ENCODE data around the gene PHC3. TPM values are rescaled to one million over a fixed set of nuclear protein-coding genes. Genes with fewer than 3 reads are reported as not detected.

Gene PHC3
- total and polyA plus RNA-seq, 4 donors: 15.4 to 54.6 (median 23.2) TPM

DNA sequence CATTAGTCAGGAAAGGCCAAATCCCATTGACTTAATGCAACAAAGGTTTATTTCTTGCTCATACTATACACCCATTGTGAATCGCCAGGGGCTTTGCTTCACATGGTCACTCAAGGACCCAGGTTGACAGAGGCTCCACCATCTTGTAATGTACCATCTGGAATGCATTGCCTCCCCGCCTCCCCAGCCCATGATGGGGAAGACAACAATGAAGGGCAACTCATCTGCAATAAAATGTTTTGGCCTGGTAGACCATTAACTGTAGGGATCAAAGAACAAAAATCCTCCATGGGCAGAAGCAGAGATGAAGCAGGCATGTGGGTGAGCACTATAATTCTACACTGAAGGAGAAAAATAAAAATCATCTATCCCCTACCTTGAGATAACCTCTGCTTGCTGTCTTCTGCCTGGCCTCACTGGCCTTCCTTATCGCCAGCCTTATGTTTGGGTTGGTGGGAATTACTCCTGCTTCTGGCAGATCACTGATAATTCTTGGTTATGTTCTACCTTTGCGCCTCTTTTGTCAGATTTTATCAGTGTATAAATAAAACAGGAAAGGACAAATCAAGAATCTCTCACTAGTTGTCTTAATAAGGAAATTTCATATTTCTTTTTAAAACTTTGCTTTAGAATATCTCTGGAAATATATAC is 106.0 kb downstream of the PHC3 start:
- peaks cover 6% of the 10 kb centered on the region for H3K36me3 ChIP-seq (ENCODE audit: control insufficient read depth, insufficient read depth, low read length)
- no peak for DNase-seq (ENCODE audit: low read depth in 4 of 6, low spot score in 6 of 6)
- 100% methylated on average over 1 of the region's 4 CpGs for WGBS (ENCODE audit: insufficient coverage)
- H3K4me1 ChIP-seq (ENCODE audit: control insufficient read depth, insufficient read depth, low read length): no peaks in the 10 kb centered on the region
- H3K9me3 ChIP-seq (ENCODE audit: control insufficient read depth, insufficient read depth, low read length): no peaks in the 10 kb centered on the region
- no peak overlapping the region for H3K27ac ChIP-seq (ENCODE audit: low read depth, low read length)
- no peak overlapping the region for H3K4me3 ChIP-seq (ENCODE audit: low read depth, low read length)
- no peaks in the 10 kb centered on the region for H3K27me3 ChIP-seq (ENCODE audit: control insufficient read depth, insufficient read depth, low read length)

- Histone ChIP-seq H3K36me3 (ENCODE audit: control insufficient read depth, insufficient read depth, low read length) (no peaks in the 10 kb centered on the region), H3K9me3 (ENCODE audit: control insufficient read depth, insufficient read depth, low read length) (no peaks in the 10 kb centered on the region), H3K27ac (ENCODE audit: low read depth, low read length) (no peak overlapping the region), H3K4me3 (ENCODE audit: low read depth, low read length) (no peak overlapping the region), H3K4me1 (ENCODE audit: control insufficient read depth, insufficient read depth, low read length) (no peaks in the 10 kb centered on the region), H3K27me3 (ENCODE audit: control insufficient read depth, insufficient read depth, low read length) (no peaks in the 10 kb centered on the region)
- DNase-seq (ENCODE audit: low read depth in 4 of 6, low spot score in 6 of 6): no peak
- 91% methylated on average over 15 of the region's 18 CpGs for WGBS (ENCODE audit: insufficient coverage)
These were observed 117.4 kb downstream of the PHC3 start for GRCh38 chr3:170064108-170064507.

DNA sequence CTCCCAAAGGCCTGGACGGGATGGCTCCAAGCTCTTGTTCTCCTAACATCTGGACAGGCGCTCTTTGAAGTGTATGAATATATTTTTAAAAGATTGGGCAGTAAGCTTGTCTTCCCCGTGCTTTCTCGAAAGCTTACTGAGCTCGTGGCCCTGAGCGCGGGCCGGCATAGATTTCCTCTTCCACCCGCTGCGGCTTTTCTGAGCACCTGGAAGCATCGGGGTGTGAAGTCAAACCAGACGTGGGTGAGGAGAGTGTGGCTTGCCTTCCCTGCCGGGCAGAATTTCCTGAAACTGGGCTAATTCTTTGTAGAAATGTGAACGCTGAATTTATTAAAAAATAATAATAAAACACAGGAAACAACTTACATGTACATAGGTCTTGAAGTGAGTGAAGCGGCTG is 117.8 kb downstream of the PHC3 start:
- Histone ChIP-seq H3K4me1 (ENCODE audit: control insufficient read depth, insufficient read depth, low read length) (no peaks in the 10 kb centered on the region), H3K36me3 (ENCODE audit: control insufficient read depth, insufficient read depth, low read length) (no peaks in the 10 kb centered on the region), H3K9me3 (ENCODE audit: control insufficient read depth, insufficient read depth, low read length) (no peaks in the 10 kb centered on the region), H3K27ac (ENCODE audit: low read depth, low read length) (no peak overlapping the region), H3K27me3 (ENCODE audit: control insufficient read depth, insufficient read depth, low read length) (no peaks in the 10 kb centered on the region), H3K4me3 (ENCODE audit: low read depth, low read length) (no peak overlapping the region)
- DNase-seq (ENCODE audit: low read depth in 4 of 6, low spot score in 6 of 6): no peak
- 97% methylated on average over 9 of the region's 15 CpGs for WGBS (ENCODE audit: insufficient coverage)

GRCh38 chr3:170062769-170063168 is 118.8 kb downstream of the PHC3 start:
- WGBS (ENCODE audit: insufficient coverage): 99% methylated on average over 11 of the region's 16 CpGs

DNA sequence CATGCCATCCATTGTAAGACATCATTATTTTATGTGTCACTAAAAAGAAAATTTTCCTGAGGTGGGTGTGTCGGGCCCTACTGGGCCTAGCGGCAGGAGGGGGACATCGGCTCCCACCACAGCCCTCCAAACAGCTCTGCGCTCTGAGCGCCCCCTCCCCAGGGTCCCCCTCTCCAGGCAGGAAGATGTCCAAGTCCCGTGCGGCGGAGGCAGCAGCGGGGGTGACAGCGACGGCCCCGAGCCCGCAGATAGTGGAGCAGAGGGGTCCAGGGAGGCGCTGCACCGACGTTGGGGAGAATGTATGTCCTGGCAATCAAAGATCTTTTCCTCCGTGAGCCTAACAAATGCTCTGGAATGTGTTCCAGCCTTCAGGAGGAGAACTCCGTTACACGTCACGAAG is 119.5 kb downstream of the PHC3 start:
- no peak overlapping the region for H3K4me3 ChIP-seq (ENCODE audit: low read depth, low read length)
- WGBS (ENCODE audit: insufficient coverage): 96% methylated on average over 10 of the region's 20 CpGs
- no peaks in the 10 kb centered on the region for H3K36me3 ChIP-seq (ENCODE audit: control insufficient read depth, insufficient read depth, low read length)
- H3K9me3 ChIP-seq (ENCODE audit: control insufficient read depth, insufficient read depth, low read length): no peaks in the 10 kb centered on the region
- H3K27ac ChIP-seq (ENCODE audit: low read depth, low read length): no peak overlapping the region
- no peaks in the 10 kb centered on the region for H3K27me3 ChIP-seq (ENCODE audit: control insufficient read depth, insufficient read depth, low read length)
- H3K4me1 ChIP-seq (ENCODE audit: control insufficient read depth, insufficient read depth, low read length): no peaks in the 10 kb centered on the region
- DNase-seq (ENCODE audit: low read depth in 4 of 6, low spot score in 6 of 6): no peak

More at GRCh38 chr3:170062769-170063168, 118.8 kb downstream of the PHC3 start:
- Histone ChIP-seq H3K9me3 (ENCODE audit: control insufficient read depth, insufficient read depth, low read length) (no peaks in the 10 kb centered on the region), H3K27ac (ENCODE audit: low read depth, low read length) (no peak overlapping the region), H3K36me3 (ENCODE audit: control insufficient read depth, insufficient read depth, low read length) (no peaks in the 10 kb centered on the region), H3K4me1 (ENCODE audit: control insufficient read depth, insufficient read depth, low read length) (no peaks in the 10 kb centered on the region), H3K4me3 (ENCODE audit: low read depth, low read length) (no peak overlapping the region), H3K27me3 (ENCODE audit: control insufficient read depth, insufficient read depth, low read length) (no peaks in the 10 kb centered on the region)
- DNase-seq (ENCODE audit: low read depth in 4 of 6, low spot score in 6 of 6): no peak

- no peaks in the 10 kb centered on the region for H3K9me3 ChIP-seq (ENCODE audit: control insufficient read depth, insufficient read depth, low read length)
- no peak overlapping the region for H3K27ac ChIP-seq (ENCODE audit: low read depth, low read length)
- no peaks in the 10 kb centered on the region for H3K36me3 ChIP-seq (ENCODE audit: control insufficient read depth, insufficient read depth, low read length)
- no peaks in the 10 kb centered on the region for H3K27me3 ChIP-seq (ENCODE audit: control insufficient read depth, insufficient read depth, low read length)
- H3K4me3 ChIP-seq (ENCODE audit: low read depth, low read length): no peak overlapping the region
- no CpG with 5 or more reads among the region's 1 CpG for WGBS (ENCODE audit: insufficient coverage)
- DNase-seq (ENCODE audit: low read depth in 4 of 6, low spot score in 6 of 6): no peak
- H3K4me1 ChIP-seq (ENCODE audit: control insufficient read depth, insufficient read depth, low read length): no peaks in the 10 kb centered on the region
These were observed 122.1 kb downstream of the PHC3 start for GRCh38 chr3:170059447-170059846.

GRCh38 chr3:170058127-170058526 is 123.4 kb downstream of the PHC3 start:
- Histone ChIP-seq H3K36me3 (ENCODE audit: control insufficient read depth, insufficient read depth, low read length) (no peaks in the 10 kb centered on the region), H3K4me1 (ENCODE audit: control insufficient read depth, insufficient read depth, low read length) (no peaks in the 10 kb centered on the region), H3K9me3 (ENCODE audit: control insufficient read depth, insufficient read depth, low read length) (no peaks in the 10 kb centered on the region), H3K27me3 (ENCODE audit: control insufficient read depth, insufficient read depth, low read length) (no peaks in the 10 kb centered on the region), H3K4me3 (ENCODE audit: low read depth, low read length) (no peak overlapping the region), H3K27ac (ENCODE audit: low read depth, low read length) (no peak overlapping the region)
- no peak for DNase-seq (ENCODE audit: low read depth in 4 of 6, low spot score in 6 of 6)
- 94% methylated on average over 2 of the region's 6 CpGs for WGBS (ENCODE audit: insufficient coverage)

- no peak overlapping the region for H3K27ac ChIP-seq (ENCODE audit: low read depth, low read length)
These were observed 124.0 kb downstream of the PHC3 start for GRCh38 chr3:170057550-170057949.

GRCh38 chr3:170056710-170057454 is 124.7 kb downstream of the PHC3 start:
- 88% methylated on average over 2 of the region's 3 CpGs for WGBS (ENCODE audit: insufficient coverage)
- no peak overlapping the region for H3K4me3 ChIP-seq (ENCODE audit: low read depth, low read length)
- no peaks in the 10 kb centered on the region for H3K36me3 ChIP-seq (ENCODE audit: control insufficient read depth, insufficient read depth, low read length)

More at GRCh38 chr3:170057550-170057949, 124.0 kb downstream of the PHC3 start:
- no peaks in the 10 kb centered on the region for H3K36me3 ChIP-seq (ENCODE audit: control insufficient read depth, insufficient read depth, low read length)
- H3K4me3 ChIP-seq (ENCODE audit: low read depth, low read length): no peak overlapping the region
- WGBS (ENCODE audit: insufficient coverage): 100% methylated on average over 2 of the region's 3 CpGs
- H3K4me1 ChIP-seq (ENCODE audit: control insufficient read depth, insufficient read depth, low read length): no peaks in the 10 kb centered on the region
- H3K27me3 ChIP-seq (ENCODE audit: control insufficient read depth, insufficient read depth, low read length): no peaks in the 10 kb centered on the region
- DNase-seq (ENCODE audit: low read depth in 4 of 6, low spot score in 6 of 6): no peak
- H3K9me3 ChIP-seq (ENCODE audit: control insufficient read depth, insufficient read depth, low read length): no peaks in the 10 kb centered on the region

DNA sequence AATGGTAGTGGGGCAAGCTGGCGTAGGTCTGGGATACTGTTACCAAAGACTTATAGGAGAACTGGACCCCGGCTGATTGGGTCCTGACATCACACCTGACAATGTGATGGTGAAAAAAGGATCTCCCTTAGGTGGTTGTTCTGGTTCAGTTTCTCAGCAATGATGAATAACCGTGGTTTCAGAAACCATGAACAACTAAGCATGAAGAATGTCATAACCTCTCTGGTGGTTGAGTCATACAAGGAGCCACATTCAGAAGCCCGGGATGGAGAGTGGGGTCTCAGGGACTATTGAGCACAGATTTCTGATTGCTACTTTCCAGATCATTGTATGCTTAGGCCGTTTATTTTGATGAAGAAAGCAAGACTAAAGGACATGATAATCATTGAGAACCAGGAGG is 126.3 kb downstream of the PHC3 start:
- 92% methylated on average over 5 of the region's 5 CpGs for WGBS (ENCODE audit: insufficient coverage)
- DNase-seq (ENCODE audit: low read depth in 4 of 6, low spot score in 6 of 6): no peak
- Histone ChIP-seq H3K9me3 (ENCODE audit: control insufficient read depth, insufficient read depth, low read length) (no peaks in the 10 kb centered on the region), H3K27me3 (ENCODE audit: control insufficient read depth, insufficient read depth, low read length) (no peaks in the 10 kb centered on the region), H3K27ac (ENCODE audit: low read depth, low read length) (no peak overlapping the region), H3K4me1 (ENCODE audit: control insufficient read depth, insufficient read depth, low read length) (no peaks in the 10 kb centered on the region), H3K36me3 (ENCODE audit: control insufficient read depth, insufficient read depth, low read length) (no peaks in the 10 kb centered on the region), H3K4me3 (ENCODE audit: low read depth, low read length) (no peak overlapping the region)

More at GRCh38 chr3:170056710-170057454, 124.7 kb downstream of the PHC3 start:
- Histone ChIP-seq H3K27ac (ENCODE audit: low read depth, low read length) (no peak overlapping the region), H3K9me3 (ENCODE audit: control insufficient read depth, insufficient read depth, low read length) (no peaks in the 10 kb centered on the region), H3K27me3 (ENCODE audit: control insufficient read depth, insufficient read depth, low read length) (no peaks in the 10 kb centered on the region), H3K4me1 (ENCODE audit: control insufficient read depth, insufficient read depth, low read length) (no peaks in the 10 kb centered on the region)
- DNase-seq (ENCODE audit: low read depth in 4 of 6, low spot score in 6 of 6): no peak

Data from spinal cord (tissue), 10 donors.